B cell (primary cell): ENCODE measurements around the gene SSUH2. TPM values are rescaled to one million over a fixed set of nuclear protein-coding genes. Genes with fewer than 3 reads are reported as not detected.

Experiments
- ATAC-seq: fragments of 200-7000 bp; cut with Tn5 transposase; one replicate; pipeline ENCODE4 v1.10.0; 2021; ENCODE audit warnings: low read depth, mild to moderate bottlenecking, moderate number of reproducible peaks, moderate library complexity
- CTCF ChIA-PET: fragments of 350-600 bp; sonication (Branson Sonifier 250); formaldehyde crosslinking; loops from one replicate; lab custom pipeline; 2021; ENCODE audit warnings: antibody characterized with exemption, inconsistent platforms; lab: Charles Lee
- POLR2A ChIA-PET: fragments of 350-600 bp; sonication (Branson Sonifier 250); formaldehyde crosslinking; loops from one replicate; lab custom pipeline; 2021; ENCODE audit warnings: antibody characterized with exemption; lab: Charles Lee
- DNase-seq: peaks from one replicate; pipeline ENCODE4 v3.0.0; 2013
- H2AFZ ChIP-seq: 2 replicates; pipeline ENCODE4 v1.6.1; 2012; ENCODE audit warnings: mild to moderate bottlenecking, low read depth, low read length; ENCODE audit not compliant: insufficient read depth, poor library complexity, severe bottlenecking
- H3K27ac ChIP-seq, 2 donors: 1 replicate in 1 of 2; 2 replicates in 1 of 2; pipeline ENCODE4 v1.5.1; 2012 to 2013; ENCODE audit warnings: low read length in 2 of 2, mild to moderate bottlenecking in 2 of 2, moderate library complexity in 1 of 2
- H3K27me3 ChIP-seq, 4 experiments: fragments of 200-600 bp in 1 of 4; sonication (generic) in 1 of 4; replicated peaks in 1 of 4; 1 replicate in 2 of 4; 2 replicates in 2 of 4; pipeline versions ENCODE4 v1.6.1 to v1.7.0; 2013 to 2016; ENCODE audit warnings: low read length in 3 of 4, mild to moderate bottlenecking in 2 of 4, mixed read lengths in 1 of 4, moderate library complexity in 1 of 4; ENCODE audit not compliant: insufficient read depth in 4 of 4, control insufficient read depth in 3 of 4; ENCODE audit errors: control extremely low read depth in 1 of 4
- H3K36me3 ChIP-seq, 2 experiments: replicated peaks in 1 of 2; 1 replicate in 1 of 2; 2 replicates in 1 of 2; pipeline versions ENCODE4 v1.6.1 to v1.7.1; 2013; ENCODE audit warnings: low read length in 1 of 2; ENCODE audit not compliant: insufficient read depth in 2 of 2, control insufficient read depth in 1 of 2; ENCODE audit errors: control extremely low read depth in 1 of 2, extremely low read depth in 1 of 2
- H3K4me1 ChIP-seq, 2 donors: fragments of 200-600 bp in 1 of 2; sonication (generic) in 1 of 2; 1 replicate in 1 of 2; 2 replicates in 1 of 2; pipeline versions ENCODE4 v1.5.1 to v1.6.1; 2013 to 2017; ENCODE audit warnings: low read length in 2 of 2; ENCODE audit not compliant: control insufficient read depth in 2 of 2, insufficient read depth in 2 of 2
- H3K4me2 ChIP-seq: replicated peaks from 2 replicates; pipeline ENCODE3; 2012; ENCODE audit warnings: mild to moderate bottlenecking, low read depth, low read length; ENCODE audit not compliant: poor library complexity, severe bottlenecking
- H3K4me3 ChIP-seq, 5 experiments: fragments of 200-600 bp in 1 of 5; sonication (generic) in 1 of 5; 1 replicate in 3 of 5; 2 replicates in 2 of 5; pipeline versions ENCODE4 v1.5.1 to v1.7.0; 2011 to 2016; ENCODE audit warnings: low read length in 4 of 5, mild to moderate bottlenecking in 4 of 5, low read depth in 2 of 5, control low read depth in 1 of 5, moderate library complexity in 1 of 5; ENCODE audit not compliant: insufficient read depth in 1 of 5; ENCODE audit errors: control extremely low read depth in 1 of 5, extremely low read depth in 1 of 5
- H3K79me2 ChIP-seq: fragments of 200-600 bp; sonication (generic); one replicate; pipeline ENCODE4 v1.6.0; 2016; ENCODE audit warnings: low read length; ENCODE audit not compliant: control insufficient read depth, insufficient read depth
- H3K9ac ChIP-seq: fragments of 200-600 bp; sonication (generic); 2 replicates; pipeline ENCODE4 v1.6.1; 2017; ENCODE audit warnings: mild to moderate bottlenecking, low read length, moderate library complexity
- H3K9me3 ChIP-seq, 3 donors: one replicate each; pipeline versions ENCODE4 v1.6.1 to v1.7.1; 2013; ENCODE audit warnings: low read length in 2 of 3; ENCODE audit not compliant: control insufficient read depth in 2 of 3, insufficient read depth in 1 of 3; ENCODE audit errors: control extremely low read depth in 1 of 3
- H4K20me1 ChIP-seq: 2 replicates; pipeline ENCODE4 v1.6.0; 2012; ENCODE audit warnings: mild to moderate bottlenecking, low read length; ENCODE audit not compliant: insufficient read depth, control insufficient read depth, poor library complexity, severe bottlenecking
- H3K27ac Mint-ChIP-seq: one replicate; pipeline ENCODE4 v1.8.0; 2021; ENCODE audit warnings: mixed read lengths
- H3K27me3 Mint-ChIP-seq: one replicate; pipeline ENCODE4 v1.8.0; 2021; ENCODE audit warnings: mixed read lengths
- H3K4me1 Mint-ChIP-seq: one replicate; pipeline ENCODE4 v1.8.0; 2021; ENCODE audit warnings: mixed read lengths
- H3K4me3 Mint-ChIP-seq: one replicate; pipeline ENCODE4 v1.8.0; 2021; ENCODE audit warnings: mixed read lengths
- H3K9me3 Mint-ChIP-seq: one replicate; pipeline ENCODE4 v1.8.0; 2022; ENCODE audit warnings: mixed read lengths; ENCODE audit not compliant: insufficient read depth
- EZH2 ChIP-seq: IDR thresholded peaks from 2 replicates; pipeline ENCODE4 v1.6.1; 2012; ENCODE audit warnings: borderline replicate concordance, low read depth, mild to moderate bottlenecking, moderate library complexity, low read length; ENCODE audit not compliant: insufficient read depth, poor library complexity, severe bottlenecking
- WGBS: methylation state at CpG from one replicate; pipeline ENCODE4 v1.1.5; 2013; ENCODE audit warnings: missing lambda C conversion rate; ENCODE audit not compliant: insufficient coverage; 5-methylcytosine and 5-hydroxymethylcytosine counted together
- intact Hi-C: fragments of 100-400 bp; cut with micrococcal nuclease; formaldehyde crosslinking; loops from one replicate; pipeline ENCODE4 v1.10.0; 2022
- polyA plus RNA-seq: library from polyadenylated mRNA; depleted of rRNA; stranded (reverse); fragments of >200 nt; gene quantifications from 2 replicates; pipeline ENCODE4 v1.2.3, GENCODE V29; 2012
- total RNA-seq, 2 donors: library from RNA; stranded (reverse); fragments of 120-200 nt in 1 of 2; gene quantifications; 1 replicate in 1 of 2; 2 replicates in 1 of 2; pipeline versions ENCODE4 v1.2.3 to v1.2.4, GENCODE V29; 2013 to 2022
- TF ChIP-seq, protein P1 (sequence below): fragments of 200-600 bp; IDR thresholded peaks from one replicate; pipeline ENCODE4 v1.8.0; 2022; ENCODE audit warnings: antibody characterized with exemption, mild to moderate bottlenecking

Gene SSUH2
- total and polyA plus RNA-seq, 2 donors (not counting 1 experiment from before 2014, with no cell fraction given): not detected

DNA sequence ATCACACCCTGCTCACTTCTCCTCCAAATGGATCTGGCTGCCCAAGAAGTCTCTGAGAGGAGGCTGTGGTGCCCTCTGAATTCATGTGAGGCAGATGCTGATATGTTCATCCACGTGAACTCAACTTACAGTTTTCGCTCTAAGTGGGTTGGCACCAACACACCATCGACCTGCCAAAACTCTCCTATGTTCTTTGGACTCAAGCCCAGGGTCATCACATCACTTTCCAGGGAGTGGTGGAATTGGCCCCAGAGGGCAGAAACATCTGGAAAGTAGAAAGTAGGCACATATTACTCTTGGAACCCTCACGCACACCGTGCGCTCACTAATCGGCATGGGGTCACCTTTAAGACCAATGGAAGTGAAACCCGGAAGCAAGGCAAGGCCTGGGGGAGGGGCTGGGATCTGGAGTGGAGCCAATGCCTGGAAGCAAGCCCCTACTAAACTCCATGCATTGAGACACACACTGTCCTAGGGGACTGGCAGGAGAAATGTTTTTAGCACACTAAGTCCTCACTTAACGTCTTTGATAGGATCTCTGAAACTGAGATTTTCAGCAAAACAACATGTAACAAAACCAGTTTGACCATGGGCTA, 41.4 kb downstream of the SSUH2 start:
- no peak for ATAC-seq
- 99% methylated on average over 7 of the region's 9 CpGs for WGBS
- peaks cover 5% of the 10 kb centered on the region for H3K27me3 Mint-ChIP-seq

DNA sequence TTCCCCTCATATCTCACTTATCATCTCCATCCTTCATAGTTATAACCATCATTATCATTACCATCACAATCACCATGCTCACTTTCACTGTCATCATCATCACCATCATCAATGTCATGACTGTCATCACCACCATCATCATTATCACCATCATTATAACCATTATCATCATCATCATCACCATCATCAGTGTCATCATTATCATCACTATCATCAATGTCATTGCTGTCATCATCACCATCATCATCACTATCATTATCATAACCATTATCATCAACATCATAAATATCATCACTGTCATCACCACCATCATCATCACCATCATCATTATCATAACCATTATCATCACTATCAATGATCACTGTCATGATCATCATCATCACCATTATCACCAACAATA, 44.1 kb downstream of the SSUH2 start:
- H3K9me3 ChIP-seq: peaks cover 0 to 2% (median 0%) of the 10 kb centered on the region in 3 donors
- Mint-ChIP-seq H3K4me3 (no peak overlapping the region), H3K27me3 (no peaks in the 10 kb centered on the region), H3K9me3 (no peaks in the 10 kb centered on the region), H3K27ac (no peak overlapping the region), H3K4me1 (no peaks in the 10 kb centered on the region)
- no peaks in the 10 kb centered on the region for H4K20me1 ChIP-seq
- no peak for TF ChIP-seq EZH2
- TF ChIP-seq, protein P1, sequence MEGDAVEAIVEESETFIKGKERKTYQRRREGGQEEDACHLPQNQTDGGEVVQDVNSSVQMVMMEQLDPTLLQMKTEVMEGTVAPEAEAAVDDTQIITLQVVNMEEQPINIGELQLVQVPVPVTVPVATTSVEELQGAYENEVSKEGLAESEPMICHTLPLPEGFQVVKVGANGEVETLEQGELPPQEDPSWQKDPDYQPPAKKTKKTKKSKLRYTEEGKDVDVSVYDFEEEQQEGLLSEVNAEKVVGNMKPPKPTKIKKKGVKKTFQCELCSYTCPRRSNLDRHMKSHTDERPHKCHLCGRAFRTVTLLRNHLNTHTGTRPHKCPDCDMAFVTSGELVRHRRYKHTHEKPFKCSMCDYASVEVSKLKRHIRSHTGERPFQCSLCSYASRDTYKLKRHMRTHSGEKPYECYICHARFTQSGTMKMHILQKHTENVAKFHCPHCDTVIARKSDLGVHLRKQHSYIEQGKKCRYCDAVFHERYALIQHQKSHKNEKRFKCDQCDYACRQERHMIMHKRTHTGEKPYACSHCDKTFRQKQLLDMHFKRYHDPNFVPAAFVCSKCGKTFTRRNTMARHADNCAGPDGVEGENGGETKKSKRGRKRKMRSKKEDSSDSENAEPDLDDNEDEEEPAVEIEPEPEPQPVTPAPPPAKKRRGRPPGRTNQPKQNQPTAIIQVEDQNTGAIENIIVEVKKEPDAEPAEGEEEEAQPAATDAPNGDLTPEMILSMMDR: no peak
- no peaks in the 10 kb centered on the region for H3K79me2 ChIP-seq
- peaks cover 0 to 2% (median 0%) of the 10 kb centered on the region in 4 experiments for H3K27me3 ChIP-seq
- intact Hi-C loops: no loop called here
- H3K4me3 ChIP-seq: no peak overlapping the region
- ChIA-PET CTCF (no interaction called here), POLR2A (no interaction called here)
- H3K4me1 ChIP-seq: no peaks in the 10 kb centered on the region
- H3K36me3 ChIP-seq: no peaks in the 10 kb centered on the region
- H3K9ac ChIP-seq: no peak overlapping the region
- ATAC-seq (no peak), DNase-seq (no peak)
- no peak overlapping the region for H2AFZ ChIP-seq
- H3K27ac ChIP-seq: no peak overlapping the region
- H3K4me2 ChIP-seq: no peak overlapping the region

More for the DNA sequence above, 41.4 kb downstream of the SSUH2 start:
- peaks cover 0 to 2% (median 0%) of the 10 kb centered on the region in 4 experiments for H3K27me3 ChIP-seq
- no peak overlapping the region for H3K27ac Mint-ChIP-seq
- ChIA-PET CTCF (no interaction called here), POLR2A (no interaction called here)
- peaks cover 0 to 2% (median 0%) of the 10 kb centered on the region in 3 donors for H3K9me3 ChIP-seq
- H3K9ac ChIP-seq: no peak overlapping the region
- TF ChIP-seq EZH2: no peak
- TF ChIP-seq, protein P1: no peak
- no peaks in the 10 kb centered on the region for H3K36me3 ChIP-seq
- no peaks in the 10 kb centered on the region for H3K4me1 ChIP-seq
- H3K4me3 Mint-ChIP-seq: no peak overlapping the region
- intact Hi-C loops: no loop called here
- H4K20me1 ChIP-seq: no peaks in the 10 kb centered on the region
- no peaks in the 10 kb centered on the region for H3K9me3 Mint-ChIP-seq
- no peak overlapping the region for H3K4me2 ChIP-seq
- H2AFZ ChIP-seq: no peak overlapping the region
- no peaks in the 10 kb centered on the region for H3K4me1 Mint-ChIP-seq
- DNase-seq: no peak
- H3K27ac ChIP-seq: no peak overlapping the region
- no peaks in the 10 kb centered on the region for H3K79me2 ChIP-seq
- H3K4me3 ChIP-seq: no peak overlapping the region
